SKM-1 treated with dmso at 0.1 percent for 144 hours (cell line): ENCODE data around the gene RNF40.

Experiments
- DNase-seq: peaks from one replicate; lab custom pipeline; 2025; ENCODE audit not compliant: unreplicated experiment; lab: John Stamatoyannopoulos, UW

RNF40 gene

DNA sequence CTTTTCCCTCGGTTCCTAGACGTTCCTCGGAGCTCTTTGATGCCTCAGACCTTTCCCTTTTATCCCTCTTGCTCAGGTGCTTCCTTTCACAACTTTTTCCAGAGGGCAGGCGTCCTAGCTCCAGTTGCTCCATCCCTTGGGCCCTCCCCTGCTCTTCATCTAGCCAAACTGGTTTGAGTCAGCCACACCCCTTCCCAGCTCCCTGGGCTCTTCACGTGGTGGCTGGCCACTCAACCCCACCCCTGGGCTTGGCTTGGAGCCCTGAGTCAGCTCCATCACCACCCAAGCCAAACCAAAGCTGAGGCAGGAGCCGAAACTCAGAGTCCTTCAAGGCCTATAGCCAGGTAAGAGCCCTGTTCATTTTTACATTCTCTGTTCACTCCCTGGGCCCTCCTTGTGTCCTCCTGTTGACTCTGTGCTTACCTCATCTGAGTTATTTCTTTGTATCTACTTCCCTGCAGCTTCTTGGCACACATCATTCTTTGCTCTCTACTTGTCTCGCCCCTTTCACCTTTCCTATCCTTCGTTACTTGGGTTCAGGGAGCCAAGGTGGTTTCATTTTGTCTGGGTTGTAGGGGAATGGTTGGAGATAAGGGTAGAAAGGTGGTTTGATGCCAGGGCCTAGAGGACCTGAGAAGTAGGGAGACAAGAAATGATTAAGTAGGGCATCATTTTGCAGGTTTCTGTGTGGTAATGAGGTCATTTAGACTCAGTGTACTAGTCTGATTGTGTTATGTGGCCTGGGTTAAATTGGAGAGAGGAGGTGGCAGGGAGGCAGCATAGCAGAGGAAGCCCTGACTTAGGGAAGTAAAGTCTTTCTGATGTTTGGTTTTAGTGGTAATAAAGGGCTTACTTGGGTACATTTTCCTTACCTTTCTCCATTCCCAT is 21.5 kb upstream of the RNF40 start:
- DNase-seq = no peak

- no peak for DNase-seq
Observed at GRCh38 chr16:30741461-30741914, 20.6 kb upstream of the RNF40 start.

GRCh38 chr16:30743716-30744115 is 18.4 kb upstream of the RNF40 start:
- DNase-seq = no peak

DNA sequence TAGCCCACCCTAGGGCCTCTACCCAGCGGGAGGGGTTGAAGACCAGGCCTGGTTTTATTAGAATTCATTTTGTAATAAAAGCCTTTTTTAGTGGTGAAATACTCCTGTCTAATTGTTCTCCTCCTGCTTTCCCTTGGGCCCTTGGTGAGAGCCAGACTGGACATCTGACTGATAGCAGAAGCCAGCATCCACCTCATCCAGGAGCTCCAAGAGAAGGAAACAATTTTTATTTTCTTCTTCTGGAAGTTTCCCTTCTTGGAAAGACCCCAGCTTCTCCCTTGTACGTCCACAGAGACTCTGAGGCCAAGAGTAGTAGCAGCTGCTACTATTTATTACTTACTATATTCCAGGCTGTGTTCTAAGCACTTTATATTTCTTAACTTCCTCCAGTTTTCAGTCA is 17.9 kb upstream of the RNF40 start:
- DNase-seq = no peak

DNA sequence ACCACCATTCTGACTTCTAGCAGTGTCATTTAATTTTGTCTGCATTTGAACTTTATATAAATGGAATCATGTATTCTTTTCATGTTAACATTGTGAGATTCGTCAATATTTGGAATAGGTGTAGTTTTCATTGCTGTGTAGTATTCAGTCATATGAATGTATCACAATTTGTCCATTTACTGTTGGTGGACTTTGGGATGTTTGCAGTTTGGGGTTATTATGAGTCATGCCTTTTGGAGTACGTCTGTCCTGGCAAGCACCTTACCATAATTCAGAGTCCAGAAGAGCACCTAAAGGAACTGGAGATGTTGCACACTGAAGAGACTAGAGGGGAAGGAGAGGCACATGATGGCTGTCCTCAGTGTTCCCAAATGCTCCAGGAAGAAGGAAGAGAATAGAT is 17.0 kb upstream of the RNF40 start:
- DNase-seq = no peak

GRCh38 chr16:30746638-30747175 is 15.4 kb upstream of the RNF40 start:
- DNase-seq = no peak

GRCh38 chr16:30747331-30747730 is 14.8 kb upstream of the RNF40 start:
- no peak for DNase-seq

- peak; percentile 98 for DNase-seq
Observed at GRCh38 chr16:30747799-30748633, 14.1 kb upstream of the RNF40 start, which contains the start of gene PHKG2. Gene PHKG2 (plus strand): TSS chr16:30748425. CDS start chr16:30748821, 396 bp downstream.

- peak; percentile 6 for DNase-seq
Observed at GRCh38 chr16:30748634-30749445, 13.3 kb upstream of the RNF40 start.

DNA sequence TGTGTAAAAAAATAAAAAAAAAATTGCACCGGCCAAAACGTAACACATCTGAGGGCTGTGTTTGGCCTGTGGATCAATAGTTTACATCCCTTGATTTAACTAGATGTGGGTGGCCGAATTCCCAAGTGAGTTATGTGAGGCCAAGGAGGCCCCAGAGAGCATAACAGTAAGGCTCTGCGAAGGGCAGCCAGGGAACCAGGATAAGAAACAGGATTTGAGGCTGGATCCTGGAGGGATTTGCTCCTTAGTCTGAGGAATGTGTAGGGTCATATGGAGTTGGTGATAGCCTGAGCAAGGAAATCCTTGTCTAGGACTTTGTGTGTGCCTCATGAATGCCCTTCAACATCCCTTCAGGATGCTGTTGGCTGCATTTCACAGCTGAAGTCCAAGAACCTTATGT is 11.9 kb upstream of the RNF40 start:
- DNase-seq = no peak

DNA sequence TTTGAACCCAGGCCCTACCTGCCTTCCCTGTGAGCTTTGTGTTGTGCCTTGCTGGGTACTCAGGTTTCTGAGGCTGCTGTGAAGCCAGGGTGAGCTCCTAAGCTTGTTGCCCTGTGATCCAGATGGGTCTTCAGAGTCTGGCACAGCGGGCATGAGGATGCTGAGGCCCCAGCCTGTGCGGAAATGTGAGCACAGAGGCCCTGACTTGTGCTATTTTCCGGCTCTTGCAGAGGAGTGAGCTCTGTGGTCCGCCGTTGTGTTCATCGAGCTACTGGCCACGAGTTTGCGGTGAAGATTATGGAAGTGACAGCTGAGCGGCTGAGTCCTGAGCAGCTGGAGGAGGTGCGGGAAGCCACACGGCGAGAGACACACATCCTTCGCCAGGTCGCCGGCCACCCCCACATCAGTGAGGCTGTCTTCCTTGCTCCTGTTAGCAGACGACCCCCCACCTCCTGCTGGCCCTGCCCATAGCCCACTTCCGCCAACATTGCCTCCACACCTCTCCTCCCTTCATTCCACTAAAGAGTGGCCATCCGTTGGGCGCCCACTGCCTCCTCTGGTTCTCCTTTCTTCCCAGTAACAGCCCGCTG is 11.2 kb upstream of the RNF40 start:
- DNase-seq = no peak

DNA sequence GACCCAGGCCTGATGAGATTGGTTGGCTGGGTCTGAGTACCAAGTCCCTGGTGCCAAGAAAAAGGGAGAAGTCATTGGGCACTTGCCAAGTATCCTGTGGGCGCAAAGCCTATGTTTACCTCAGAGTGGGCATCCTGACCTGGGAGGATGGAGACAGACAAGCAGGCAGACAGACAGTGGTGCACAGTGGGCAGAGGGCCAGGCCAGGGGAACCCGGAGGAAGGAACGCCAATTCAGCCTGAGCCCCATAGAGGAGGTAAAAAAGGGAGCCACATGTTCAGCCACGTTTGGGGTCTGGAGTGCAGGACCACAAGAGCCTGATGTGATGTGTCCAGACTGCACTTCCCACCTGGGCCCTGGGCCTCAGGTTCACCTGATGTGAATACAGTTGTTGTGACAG is 8.5 kb upstream of the RNF40 start:
- no peak for DNase-seq

- no peak for DNase-seq
Observed at GRCh38 chr16:30755955-30756780, 6.0 kb upstream of the RNF40 start.

DNA sequence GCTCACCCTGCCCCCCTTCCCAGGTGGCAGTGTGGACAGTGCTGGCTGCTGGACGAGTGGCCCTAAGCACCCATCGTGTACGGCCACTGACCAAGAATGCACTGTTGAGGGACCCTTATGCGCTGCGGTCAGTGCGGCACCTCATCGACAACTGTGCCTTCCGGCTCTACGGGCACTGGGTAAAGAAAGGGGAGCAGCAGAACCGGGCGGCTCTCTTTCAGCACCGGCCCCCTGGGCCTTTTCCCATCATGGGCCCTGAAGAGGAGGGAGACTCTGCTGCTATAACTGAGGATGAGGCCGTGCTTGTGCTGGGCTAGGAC is 5.4 kb upstream of the RNF40 start:
- no peak for DNase-seq

DNA sequence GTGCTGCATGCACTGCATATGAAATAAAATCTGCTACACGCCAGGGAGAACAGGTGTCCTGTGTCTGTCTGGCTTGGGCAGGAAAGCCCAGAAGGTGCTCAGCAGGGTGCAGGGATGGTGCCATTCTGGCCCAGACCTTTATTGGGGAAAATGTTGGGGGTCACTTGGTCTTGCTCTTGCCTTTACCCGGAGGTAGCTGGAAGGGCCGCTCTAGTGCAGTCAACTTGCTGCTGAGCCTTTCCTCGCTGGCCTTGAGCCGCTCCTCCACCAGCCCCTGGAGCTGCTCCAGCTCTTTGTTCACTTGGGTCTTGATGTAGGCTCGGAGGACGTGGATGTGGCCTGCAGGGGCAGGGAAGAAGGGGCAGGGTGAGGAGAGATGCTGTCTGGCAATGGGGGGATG is 4.8 kb upstream of the RNF40 start:
- no peak for DNase-seq

GRCh38 chr16:30758988-30759491 is 3.1 kb upstream of the RNF40 start:
- DNase-seq = peak; percentile 89

DNA sequence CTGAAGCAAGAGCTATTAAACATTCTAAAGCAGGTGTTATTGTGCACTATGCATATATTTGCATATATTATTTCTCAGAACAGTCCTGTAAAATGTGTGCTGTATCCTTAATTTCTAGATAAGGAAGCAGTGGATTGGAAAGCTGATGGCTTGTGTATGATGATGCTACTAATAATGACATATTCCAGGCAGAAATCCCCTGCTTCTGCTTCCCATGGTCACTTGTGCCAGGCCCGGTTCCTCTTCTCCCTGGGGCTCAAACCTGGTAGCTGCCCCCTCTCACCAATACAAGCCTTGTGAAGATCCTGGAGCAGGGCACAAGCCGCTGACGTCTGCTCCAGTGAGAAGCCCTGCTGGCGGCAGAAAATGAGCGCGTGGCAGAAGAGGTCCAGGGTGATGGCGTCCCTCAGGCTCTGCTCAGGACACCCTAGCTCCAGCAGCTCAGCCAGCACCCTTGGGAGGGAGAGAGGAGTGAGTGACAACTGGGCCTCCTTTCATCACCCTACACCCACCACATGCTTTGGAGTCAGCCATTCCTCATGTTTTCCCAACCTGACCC is 2.0 kb upstream of the RNF40 start:
- DNase-seq = no peak

- DNase-seq = no peak
Observed at GRCh38 chr16:30760577-30761426, 1.3 kb upstream of the RNF40 start.
